Activated gamma-delta T cell treated with anti-CD3 and anti-CD28 coated beads, Interleukin-2, amount 50 U/mL, for 16 hours (primary cell): ENCODE results near the gene UBQLN2.
A peak's percentile ranks its signal among the peaks of the same experiment; 100 is the strongest.
"Not testable (repeated sequence)": the region's sequence is repeated elsewhere in the genome, so short reads cannot be mapped to it uniquely, and the experiment has no call there.

Source experiments
- DNase-seq: peaks from one replicate; pipeline ENCODE4 v3.0.0-alpha.2; 2020; ENCODE audit warnings: low read depth

The UBQLN2 gene

DNA sequence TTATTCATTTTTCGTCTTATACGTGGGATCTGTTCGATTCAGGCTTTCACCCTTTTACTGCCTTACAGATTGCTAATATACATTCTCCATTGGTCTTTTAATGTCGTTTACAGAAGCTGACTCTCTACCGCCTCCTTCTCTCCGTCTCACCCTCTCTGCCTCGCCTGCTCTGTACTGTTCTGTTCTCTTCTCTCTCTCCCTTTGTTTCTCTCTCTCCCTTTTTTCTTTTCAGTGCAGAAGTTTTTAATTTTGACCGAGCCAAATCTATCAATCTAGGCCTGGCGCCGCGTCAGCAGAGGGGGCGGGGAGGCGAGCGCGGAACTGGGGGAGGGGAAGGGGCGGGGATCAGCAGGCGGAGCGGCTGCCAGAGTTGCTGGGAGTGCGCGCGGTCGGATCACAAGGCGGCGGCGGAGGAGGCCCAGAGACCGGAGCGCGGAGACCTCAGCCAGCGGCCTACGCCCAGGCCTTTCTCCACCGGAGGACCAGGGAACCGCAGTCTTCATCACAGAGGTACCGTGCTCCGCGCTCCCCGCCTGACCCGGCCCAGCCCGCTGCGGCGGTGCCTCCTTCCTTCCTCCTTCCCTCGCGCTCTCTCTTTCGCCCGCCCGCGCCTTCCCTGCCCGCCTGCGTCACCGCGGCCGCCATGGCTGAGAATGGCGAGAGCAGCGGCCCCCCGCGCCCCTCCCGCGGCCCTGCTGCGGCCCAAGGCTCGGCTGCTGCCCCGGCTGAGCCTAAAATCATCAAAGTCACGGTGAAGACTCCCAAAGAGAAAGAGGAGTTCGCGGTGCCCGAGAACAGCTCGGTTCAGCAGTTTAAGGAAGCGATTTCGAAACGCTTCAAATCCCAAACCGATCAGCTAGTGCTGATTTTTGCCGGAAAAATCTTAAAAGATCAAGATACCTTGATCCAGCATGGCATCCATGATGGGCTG, at the start of gene UBQLN2:
Gene UBQLN2 (plus strand): TSS at position 397 of the 931 bp plus-strand sequence. CDS start 247 bp downstream, at position 644.
- peak; percentile 58 for DNase-seq

- DNase-seq: no peak
Observed at GRCh38 chrX:56519642-56520041, 43.8 kb upstream of the UBQLN2 start.

DNA sequence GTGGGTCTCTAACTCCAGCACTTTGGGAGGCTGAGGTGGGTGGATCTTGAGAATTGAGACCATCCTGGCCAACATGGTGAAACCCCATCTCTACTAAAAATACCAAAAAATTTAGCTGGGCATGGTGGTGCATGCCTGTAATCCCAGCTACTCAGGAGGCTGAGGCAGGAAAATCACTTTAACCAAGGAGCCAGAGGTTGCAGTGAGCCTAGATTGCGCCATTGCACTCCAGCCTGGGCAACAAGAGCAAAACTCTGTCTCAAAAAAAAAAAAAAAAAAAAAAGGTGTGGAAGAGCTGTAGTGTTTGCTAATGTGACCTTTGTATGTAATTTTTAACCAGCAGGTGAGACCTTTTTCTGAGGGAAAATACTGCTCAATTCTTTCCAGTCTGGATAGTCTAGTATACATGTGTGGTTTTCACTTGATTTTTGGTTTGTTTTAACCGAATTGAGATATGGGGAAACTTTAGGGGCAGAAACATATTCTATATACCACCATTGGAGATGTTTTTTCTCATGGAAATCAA, 33.9 kb upstream of the UBQLN2 start:
- not testable (repeated sequence) for DNase-seq

DNA sequence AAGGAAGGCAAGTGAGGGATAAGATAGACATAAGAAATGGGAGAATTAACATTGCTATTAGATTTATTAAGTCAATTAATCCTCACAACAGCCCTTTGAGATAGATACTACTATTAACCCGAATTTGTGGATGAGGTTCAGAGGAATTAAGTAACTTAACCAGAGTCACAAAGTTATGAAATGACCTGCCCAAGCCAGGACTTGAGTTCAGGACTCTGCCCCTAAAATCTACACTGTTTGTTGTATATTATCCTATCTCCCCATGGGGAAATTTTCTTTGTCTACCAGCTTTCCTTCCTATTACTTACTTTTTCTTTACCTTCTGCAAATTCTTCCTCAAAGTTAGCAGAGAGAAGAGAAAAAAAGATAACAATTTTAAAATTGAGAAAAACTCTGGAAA, 33.4 kb upstream of the UBQLN2 start:
- DNase-seq: no peak

DNA sequence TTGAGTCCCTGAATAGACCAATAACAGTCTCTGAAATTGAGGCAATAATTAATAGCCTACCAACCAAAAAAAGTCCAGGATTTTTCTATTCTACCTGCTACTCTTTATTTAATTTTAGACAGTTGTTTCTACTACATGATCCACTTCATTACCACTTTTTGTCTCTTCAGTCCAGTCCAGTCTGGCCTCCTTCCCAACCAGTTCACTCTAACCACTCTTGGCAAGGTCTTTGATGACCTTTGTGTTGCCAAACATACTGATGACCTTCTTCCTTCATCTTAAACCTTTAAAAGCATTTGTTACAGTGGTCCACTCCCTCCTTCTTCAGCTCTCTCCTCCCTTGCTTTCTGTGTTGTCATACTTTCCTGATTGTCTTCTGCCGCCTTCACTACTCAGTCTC, 12.8 kb upstream of the UBQLN2 start:
- DNase-seq: no peak

GRCh38 chrX:56554870-56555269, 8.6 kb upstream of the UBQLN2 start:
- no peak for DNase-seq

GRCh38 chrX:56557376-56557929, 6.0 kb upstream of the UBQLN2 start:
- DNase-seq: no peak

DNA sequence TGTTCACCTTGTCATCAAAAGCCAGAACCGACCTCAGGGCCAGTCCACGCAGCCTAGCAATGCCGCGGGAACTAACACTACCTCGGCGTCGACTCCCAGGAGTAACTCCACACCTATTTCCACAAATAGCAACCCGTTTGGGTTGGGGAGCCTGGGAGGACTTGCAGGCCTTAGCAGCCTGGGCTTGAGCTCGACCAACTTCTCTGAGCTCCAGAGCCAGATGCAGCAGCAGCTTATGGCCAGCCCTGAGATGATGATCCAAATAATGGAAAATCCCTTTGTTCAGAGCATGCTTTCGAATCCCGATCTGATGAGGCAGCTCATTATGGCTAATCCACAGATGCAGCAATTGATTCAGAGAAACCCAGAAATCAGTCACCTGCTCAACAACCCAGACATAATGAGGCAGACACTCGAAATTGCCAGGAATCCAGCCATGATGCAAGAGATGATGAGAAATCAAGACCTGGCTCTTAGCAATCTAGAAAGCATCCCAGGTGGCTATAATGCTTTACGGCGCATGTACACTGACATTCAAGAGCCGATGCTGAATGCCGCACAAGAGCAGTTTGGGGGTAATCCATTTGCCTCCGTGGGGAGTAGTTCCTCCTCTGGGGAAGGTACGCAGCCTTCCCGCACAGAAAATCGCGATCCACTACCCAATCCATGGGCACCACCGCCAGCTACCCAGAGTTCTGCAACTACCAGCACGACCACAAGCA, 898 bp downstream of the UBQLN2 start:
- no peak for DNase-seq

DNA sequence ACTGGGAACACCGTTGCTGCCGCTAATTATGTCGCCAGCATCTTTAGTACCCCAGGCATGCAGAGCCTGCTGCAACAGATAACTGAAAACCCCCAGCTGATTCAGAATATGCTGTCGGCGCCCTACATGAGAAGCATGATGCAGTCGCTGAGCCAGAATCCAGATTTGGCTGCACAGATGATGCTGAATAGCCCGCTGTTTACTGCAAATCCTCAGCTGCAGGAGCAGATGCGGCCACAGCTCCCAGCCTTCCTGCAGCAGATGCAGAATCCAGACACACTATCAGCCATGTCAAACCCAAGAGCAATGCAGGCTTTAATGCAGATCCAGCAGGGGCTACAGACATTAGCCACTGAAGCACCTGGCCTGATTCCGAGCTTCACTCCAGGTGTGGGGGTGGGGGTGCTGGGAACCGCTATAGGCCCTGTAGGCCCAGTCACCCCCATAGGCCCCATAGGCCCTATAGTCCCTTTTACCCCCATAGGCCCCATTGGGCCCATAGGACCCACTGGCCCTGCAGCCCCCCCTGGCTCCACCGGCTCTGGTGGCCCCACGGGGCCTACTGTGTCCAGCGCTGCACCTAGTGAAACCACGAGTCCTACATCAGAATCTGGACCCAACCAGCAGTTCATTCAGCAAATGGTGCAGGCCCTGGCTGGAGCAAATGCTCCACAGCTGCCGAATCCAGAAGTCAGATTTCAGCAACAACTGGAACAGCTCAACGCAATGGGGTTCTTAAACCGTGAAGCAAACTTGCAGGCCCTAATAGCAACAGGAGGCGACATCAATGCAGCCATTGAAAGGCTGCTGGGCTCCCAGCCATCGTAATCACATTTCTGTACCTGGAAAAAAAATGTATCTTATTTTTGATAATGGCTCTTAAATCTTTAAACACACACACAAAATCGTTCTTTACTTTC, 1.8 kb downstream of the UBQLN2 start:
- DNase-seq: no peak

GRCh38 chrX:56569378-56570057, 6.1 kb downstream of the UBQLN2 start:
- DNase-seq: no peak

- DNase-seq: no peak
Observed at GRCh38 chrX:56572975-56573374, 9.5 kb downstream of the UBQLN2 start.

GRCh38 chrX:56574861-56575260, 11.4 kb downstream of the UBQLN2 start:
- DNase-seq: no peak

GRCh38 chrX:56576721-56577120, 13.3 kb downstream of the UBQLN2 start:
- no peak for DNase-seq

- DNase-seq: no peak
Observed at GRCh38 chrX:56588397-56589188, 25.2 kb downstream of the UBQLN2 start.

- not testable (repeated sequence) for DNase-seq
Observed at GRCh38 chrX:56591830-56592229, 28.4 kb downstream of the UBQLN2 start.

DNA sequence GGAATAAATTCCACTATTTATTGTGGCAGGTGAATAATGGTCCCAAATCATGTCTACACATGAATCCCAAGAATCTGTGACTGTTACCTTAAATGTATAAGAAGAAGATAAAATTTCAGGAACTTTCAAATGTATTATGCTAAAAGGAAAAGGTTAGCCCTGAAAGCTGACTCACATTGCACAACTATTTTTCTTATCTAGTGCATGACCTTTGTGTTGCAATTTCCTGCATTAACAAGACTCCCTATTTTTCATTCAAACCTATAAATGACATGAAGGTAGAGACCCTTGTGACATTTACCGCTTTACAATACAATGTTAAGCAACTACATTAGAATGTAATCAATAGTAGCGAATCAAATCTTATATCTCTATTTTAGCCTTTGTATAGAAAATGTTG, 36.7 kb downstream of the UBQLN2 start:
- DNase-seq: no peak

DNA sequence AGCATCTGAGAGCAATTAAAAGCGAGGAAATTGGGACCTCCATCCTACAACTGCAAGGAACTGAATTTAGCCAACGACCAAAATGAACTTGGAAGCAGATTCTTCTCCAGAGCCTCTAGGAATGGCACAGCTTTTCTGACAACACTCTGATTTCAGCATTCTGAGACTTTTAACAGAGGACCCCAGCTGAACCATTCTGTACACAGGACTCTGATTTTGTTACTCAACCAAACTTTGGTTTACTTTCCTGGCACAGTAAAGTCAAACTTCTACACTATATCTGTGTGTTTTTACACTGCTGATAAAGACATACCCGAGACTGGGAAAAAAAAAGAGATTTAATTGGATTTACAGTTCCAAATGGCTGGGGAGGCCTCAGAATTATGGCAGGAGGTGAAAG, 37.6 kb downstream of the UBQLN2 start:
- no peak for DNase-seq

DNA sequence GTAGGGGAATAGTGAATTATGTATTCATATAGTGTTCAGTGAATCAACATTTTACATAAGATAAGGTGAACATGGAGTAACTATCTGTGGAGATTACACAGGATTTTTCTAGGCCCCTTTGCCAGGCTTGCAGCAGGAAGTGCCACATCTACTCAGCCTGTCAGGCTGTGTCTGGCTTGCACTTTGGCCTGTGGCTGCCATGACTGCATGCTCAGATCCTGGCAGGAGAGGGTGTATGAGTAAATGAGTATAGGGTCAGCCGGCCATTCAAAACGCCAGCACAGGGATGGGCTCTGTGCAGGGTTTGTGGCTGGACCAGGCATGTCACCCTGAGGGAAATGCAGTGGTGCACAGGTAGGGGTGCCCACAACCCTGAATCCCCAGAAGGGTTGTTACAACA, 51.9 kb downstream of the UBQLN2 start:
- DNase-seq: no peak
